MM.1S (cell line): ENCODE measurements around the gene NTRK2.

Experiments used
- DNase-seq: peaks from one replicate; pipeline ENCODE4 v3.0.0-alpha.2; 2015
- H2AFZ ChIP-seq: fragments of 300-600 bp; sonication (generic); 2 replicates; pipeline ENCODE4 v1.6.0; 2016; ENCODE audit warnings: antibody characterized with exemption, low read length
- H3F3A ChIP-seq: fragments of 300-600 bp; sonication (generic); 2 replicates; pipeline ENCODE4 v1.6.1; 2016; ENCODE audit warnings: mild to moderate bottlenecking, antibody characterized with exemption, low read length, moderate library complexity, mixed read lengths; ENCODE audit not compliant: insufficient read depth
- H3K27ac ChIP-seq: fragments of 300-600 bp; sonication (generic); 2 replicates; pipeline ENCODE4 v1.5.1; 2016; ENCODE audit warnings: mild to moderate bottlenecking, low read length
- H3K27me3 ChIP-seq: fragments of 300-600 bp; sonication (generic); replicated peaks from 2 replicates; pipeline ENCODE4 v1.6.0; 2016; ENCODE audit warnings: low read length; ENCODE audit not compliant: insufficient read depth
- H3K36me3 ChIP-seq: fragments of 300-600 bp; sonication (generic); replicated peaks from 2 replicates; pipeline ENCODE4 v1.6.1; 2016; ENCODE audit warnings: mild to moderate bottlenecking, low read length, mixed read lengths; ENCODE audit not compliant: insufficient read depth
- H3K4me1 ChIP-seq: fragments of 300-600 bp; sonication (generic); 2 replicates; pipeline ENCODE4 v1.6.1; 2016; ENCODE audit warnings: low read length, mixed read lengths
- H3K4me2 ChIP-seq: fragments of 300-600 bp; sonication (generic); 2 replicates; pipeline ENCODE4 v1.6.0; 2016; ENCODE audit warnings: low read depth, low read length
- H3K4me3 ChIP-seq: fragments of 300-600 bp; sonication (generic); 2 replicates; pipeline ENCODE4 v1.5.1; 2016; ENCODE audit warnings: low read length, mixed read lengths
- H3K79me2 ChIP-seq: fragments of 300-600 bp; sonication (generic); 2 replicates; pipeline ENCODE4 v1.6.1; 2016; ENCODE audit warnings: mixed run types, low read length, mixed read lengths
- H3K9ac ChIP-seq: fragments of 300-600 bp; sonication (generic); 2 replicates; pipeline ENCODE4 v1.6.1; 2016; ENCODE audit warnings: low read length, mixed read lengths
- H3K9me2 ChIP-seq: fragments of 300-600 bp; sonication (generic); replicated peaks from 2 replicates; pipeline ENCODE4 v1.6.1; 2016; ENCODE audit warnings: mild to moderate bottlenecking, low read length, mixed read lengths; ENCODE audit not compliant: insufficient read depth
- H3K9me3 ChIP-seq: fragments of 300-600 bp; sonication (generic); replicated peaks from 2 replicates; pipeline ENCODE4 v1.6.1; 2016; ENCODE audit warnings: mild to moderate bottlenecking, low read length, mixed read lengths; ENCODE audit not compliant: insufficient read depth
- H4K20me1 ChIP-seq: fragments of 300-600 bp; sonication (generic); 2 replicates; pipeline ENCODE4 v1.6.1; 2016; ENCODE audit warnings: mild to moderate bottlenecking, low read length, moderate library complexity, mixed read lengths; ENCODE audit not compliant: insufficient read depth
- EZH2 ChIP-seq: fragments of 300-600 bp; sonication (generic); optimal IDR thresholded peaks from 2 replicates; pipeline ENCODE3; 2017; ENCODE audit warnings: low read depth, mild to moderate bottlenecking, antibody characterized with exemption, low read length, mixed read lengths
- EZH2phosphoT487 ChIP-seq: fragments of 300-600 bp; sonication (generic); IDR thresholded peaks from 2 replicates; pipeline ENCODE4 v1.6.1; 2018; ENCODE audit warnings: antibody characterized with exemption, low read length
- TF ChIP-seq, protein P1 (sequence below): fragments of 300-600 bp; sonication (generic); IDR thresholded peaks from 2 replicates; pipeline ENCODE4 v1.5.1; 2016; ENCODE audit warnings: antibody characterized with exemption, low read length, mixed read lengths

Gene NTRK2

DNA sequence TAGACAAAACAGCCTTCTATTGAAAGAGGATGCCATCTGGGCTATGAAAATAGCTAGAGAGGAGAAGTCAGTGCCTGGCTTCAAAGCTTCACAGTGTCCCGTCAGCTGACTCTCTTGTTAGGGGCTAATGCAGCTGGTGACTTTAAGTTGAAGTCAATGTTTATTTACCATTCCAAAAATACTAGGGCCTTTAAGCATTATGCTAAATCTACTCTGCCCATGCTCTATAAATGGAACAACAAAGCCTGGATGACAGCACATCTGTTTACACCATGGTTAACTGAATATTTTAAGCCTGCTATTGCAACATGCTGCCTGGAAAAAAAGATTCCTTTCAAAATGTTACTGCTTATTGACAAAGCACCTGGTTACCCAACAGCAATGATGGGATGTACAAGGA, 309.1 kb downstream of the NTRK2 start:
- Histone ChIP-seq H3K79me2 (no peaks in the 10 kb centered on the region), H3K9me2 (no peaks in the 10 kb centered on the region), H3F3A (no peaks in the 10 kb centered on the region), H3K4me2 (no peak overlapping the region), H2AFZ (no peak overlapping the region), H3K27me3 (no peaks in the 10 kb centered on the region), H3K4me3 (no peak overlapping the region), H4K20me1 (no peaks in the 10 kb centered on the region), H3K4me1 (peaks cover 7% of the 10 kb centered on the region), H3K27ac (no peak overlapping the region), H3K9me3 (no peaks in the 10 kb centered on the region), H3K9ac (no peak overlapping the region), H3K36me3 (no peaks in the 10 kb centered on the region)
- TF ChIP-seq EZH2phosphoT487 (no peak), EZH2 (no peak)
- TF ChIP-seq, protein P1, sequence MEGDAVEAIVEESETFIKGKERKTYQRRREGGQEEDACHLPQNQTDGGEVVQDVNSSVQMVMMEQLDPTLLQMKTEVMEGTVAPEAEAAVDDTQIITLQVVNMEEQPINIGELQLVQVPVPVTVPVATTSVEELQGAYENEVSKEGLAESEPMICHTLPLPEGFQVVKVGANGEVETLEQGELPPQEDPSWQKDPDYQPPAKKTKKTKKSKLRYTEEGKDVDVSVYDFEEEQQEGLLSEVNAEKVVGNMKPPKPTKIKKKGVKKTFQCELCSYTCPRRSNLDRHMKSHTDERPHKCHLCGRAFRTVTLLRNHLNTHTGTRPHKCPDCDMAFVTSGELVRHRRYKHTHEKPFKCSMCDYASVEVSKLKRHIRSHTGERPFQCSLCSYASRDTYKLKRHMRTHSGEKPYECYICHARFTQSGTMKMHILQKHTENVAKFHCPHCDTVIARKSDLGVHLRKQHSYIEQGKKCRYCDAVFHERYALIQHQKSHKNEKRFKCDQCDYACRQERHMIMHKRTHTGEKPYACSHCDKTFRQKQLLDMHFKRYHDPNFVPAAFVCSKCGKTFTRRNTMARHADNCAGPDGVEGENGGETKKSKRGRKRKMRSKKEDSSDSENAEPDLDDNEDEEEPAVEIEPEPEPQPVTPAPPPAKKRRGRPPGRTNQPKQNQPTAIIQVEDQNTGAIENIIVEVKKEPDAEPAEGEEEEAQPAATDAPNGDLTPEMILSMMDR: no peak
- no peak for DNase-seq

DNA sequence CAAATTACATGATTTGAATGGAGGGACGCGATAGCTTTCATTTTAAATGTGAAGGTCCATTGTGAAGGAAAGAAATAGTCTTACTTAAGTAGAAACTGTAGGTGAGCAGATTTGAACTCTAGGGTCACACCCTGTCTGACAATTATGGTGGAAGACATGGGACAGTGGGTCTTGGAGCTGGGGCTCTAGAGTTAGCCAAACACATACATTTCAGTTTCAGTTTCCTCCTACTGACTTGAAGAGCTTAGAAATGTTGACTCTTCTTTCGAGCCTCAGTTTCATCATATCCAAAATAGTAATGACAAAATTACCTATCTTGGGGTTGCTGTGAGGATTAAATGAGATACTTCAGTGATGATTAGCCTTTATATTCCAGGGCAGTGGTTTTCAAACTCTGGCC, 314.2 kb downstream of the NTRK2 start:
- Histone ChIP-seq H3K9ac (no peak overlapping the region), H2AFZ (no peak overlapping the region), H3K9me2 (no peaks in the 10 kb centered on the region), H3K27me3 (no peaks in the 10 kb centered on the region), H3F3A (no peaks in the 10 kb centered on the region), H3K4me1 (peaks cover 10% of the 10 kb centered on the region), H3K27ac (no peak overlapping the region), H3K4me2 (peak overlapping the region; percentile 22; the same call in 1 of the 2 replicates), H4K20me1 (no peaks in the 10 kb centered on the region), H3K79me2 (no peaks in the 10 kb centered on the region), H3K9me3 (no peaks in the 10 kb centered on the region), H3K36me3 (no peaks in the 10 kb centered on the region), H3K4me3 (no peak overlapping the region)
- TF ChIP-seq EZH2: no peak
- TF ChIP-seq, protein P1: no peak
- TF ChIP-seq EZH2phosphoT487: no peak
- DNase-seq: peak; percentile 62

DNA sequence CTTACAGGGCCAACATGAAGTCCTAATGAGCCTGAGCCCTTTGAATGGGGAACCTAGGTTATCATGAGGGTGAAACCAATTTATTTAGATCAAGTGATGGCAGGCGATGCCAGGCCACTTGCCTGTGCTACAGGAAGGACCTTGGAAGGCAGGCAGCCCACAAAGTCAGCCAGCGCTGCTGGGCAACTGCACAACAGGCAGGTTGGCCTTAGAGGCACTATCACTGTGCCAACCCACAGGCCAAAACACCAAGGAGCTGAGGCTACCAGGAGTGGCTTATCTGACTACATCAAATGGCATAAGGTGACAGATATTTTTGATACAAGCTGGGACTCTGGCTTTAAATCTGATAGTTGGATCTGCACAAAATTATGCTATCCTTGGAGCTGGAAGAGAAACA, 319.1 kb downstream of the NTRK2 start:
- DNase-seq: no peak

More for the DNA sequence above, 319.1 kb downstream of the NTRK2 start:
- no peaks in the 10 kb centered on the region for H3K9me2 ChIP-seq
- no peaks in the 10 kb centered on the region for H3K79me2 ChIP-seq
- no peaks in the 10 kb centered on the region for H3F3A ChIP-seq
- no peak overlapping the region for H3K9ac ChIP-seq
- no peaks in the 10 kb centered on the region for H3K27me3 ChIP-seq
- H3K4me1 ChIP-seq: peaks cover 4% of the 10 kb centered on the region
- no peak overlapping the region for H3K4me2 ChIP-seq
- H3K27ac ChIP-seq: no peak overlapping the region
- no peaks in the 10 kb centered on the region for H4K20me1 ChIP-seq
- H3K9me3 ChIP-seq: no peaks in the 10 kb centered on the region
- no peak for TF ChIP-seq EZH2phosphoT487
- TF ChIP-seq, protein P1: no peak
- no peak for TF ChIP-seq EZH2
- no peak overlapping the region for H3K4me3 ChIP-seq
- no peaks in the 10 kb centered on the region for H3K36me3 ChIP-seq
- no peak overlapping the region for H2AFZ ChIP-seq
